ENCODE results near the gene SLC52A3. TPM values are rescaled to one million over a fixed set of nuclear protein-coding genes. Genes with fewer than 3 reads are reported as not detected.
A peak's percentile ranks its signal among the peaks of the same experiment; 100 is the strongest.

Gene SLC52A3
- total and polyA plus RNA-seq, 2 of the 13 experiments (the other 11 are each of a cell fraction or from before 2014, with no cell fraction given), result 0.03 TPM; not detected in 1

GRCh38 chr20:728256-728944, 39.9 kb downstream of the SLC52A3 start (continued):
- TF ChIP-seq KIAA2018 (CRISPR knock-in tag; IDR thresholded peaks at IDR 0.05; ENCODE audit: borderline replicate concordance), result no peak
- peak; percentile 54; the same call in 1 of the 2 replicates for TF ChIP-seq IRF2 (CRISPR knock-in tag; IDR thresholded peaks at IDR 0.05)
- no peak for TF ChIP-seq ZNF468 (CRISPR knock-in tag; IDR thresholded peaks at IDR 0.05)
- TF ChIP-seq SMC3 (IDR thresholded peaks at IDR 0.05; ENCODE audit: low read length), result peak; percentile 53; the same call in 1 of the 2 replicates
- TF ChIP-seq ZNF251 (CRISPR knock-in tag; IDR thresholded peaks at IDR 0.05), result 0 out of 2 replicates have a peak, but pooled peaks have one; percentile 49
- TF ChIP-seq MEIS2 (CRISPR knock-in tag; IDR thresholded peaks at IDR 0.05), result no peak
- no peak for TF ChIP-seq NFATC3 (CRISPR knock-in tag; IDR thresholded peaks at IDR 0.05)
- TF ChIP-seq RORA (CRISPR knock-in tag; IDR thresholded peaks at IDR 0.05), result no peak
- no peak for TF ChIP-seq NR2F2 (IDR thresholded peaks at IDR 0.05; ENCODE audit: borderline replicate concordance, low read depth)
- TF ChIP-seq MAZ (IDR thresholded peaks at IDR 0.05; ENCODE audit: borderline replicate concordance, low read depth, low read length), result peak; percentile 32; the same call in 1 of the 2 replicates
- TF ChIP-seq MAZ (CRISPR knock-in tag; IDR thresholded peaks at IDR 0.05; ENCODE audit: low read depth), result peak; percentile 81
- peak; percentile 12; the same call in 1 of the 2 replicates for TF ChIP-seq MXD1 (CRISPR knock-in tag; IDR thresholded peaks at IDR 0.05)
- 0 out of 2 replicates have a peak, but pooled peaks have one; percentile 33 for TF ChIP-seq FOXK1 (CRISPR knock-in tag; IDR thresholded peaks at IDR 0.05; ENCODE audit: borderline replicate concordance, low read depth)
- TF ChIP-seq ZNF615 (CRISPR knock-in tag; IDR thresholded peaks at IDR 0.05; ENCODE audit: borderline replicate concordance), result no peak
- TF ChIP-seq NR1H2 (CRISPR knock-in tag; IDR thresholded peaks at IDR 0.05; ENCODE audit: borderline replicate concordance, low read depth), result no peak
- TF ChIP-seq RARA (CRISPR knock-in tag; IDR thresholded peaks at IDR 0.05), result peak; percentile 23; the same call in 1 of the 2 replicates
- 0 out of 2 replicates have a peak, but pooled peaks have one; percentile 30 for TF ChIP-seq PAX8 (CRISPR knock-in tag; IDR thresholded peaks at IDR 0.05; ENCODE audit: borderline replicate concordance)
- no peak for TF ChIP-seq ZNF10 (CRISPR knock-in tag; IDR thresholded peaks at IDR 0.05; ENCODE audit: borderline replicate concordance, low read depth)
- TF ChIP-seq FLYWCH1 (CRISPR knock-in tag; IDR thresholded peaks at IDR 0.05), result no peak
